Epithelial cell of proximal tubule (primary cell): Measurements from ENCODE around the gene IGLL1. TPM values are rescaled to one million over a fixed set of nuclear protein-coding genes. Genes with fewer than 3 reads are reported as not detected.

ENCODE experiments used
- DNase-seq: peaks from one replicate; pipeline ENCODE4 v3.0.0-alpha.2; 2011; ENCODE audit warnings: low read depth
- H3K4me3 ChIP-seq: 2 replicates; pipeline ENCODE4 v1.5.1; 2011; ENCODE audit warnings: low read depth, mild to moderate bottlenecking, low read length
- CTCF ChIP-seq: conservative IDR thresholded peaks from 2 replicates; pipeline ENCODE4 v1.5.1; 2012; ENCODE audit warnings: low read depth, mild to moderate bottlenecking, low read length
- total RNA-seq: library from RNA; depleted of rRNA; stranded (reverse); fragments of >200 nt; gene quantifications from 2 replicates; pipeline ENCODE4 v1.2.3, GENCODE V29; 2015

Gene IGLL1
- total RNA-seq, 1 donor from 2014 or later, result not detected

- TF ChIP-seq CTCF, result no peak
- DNase-seq, result no peak
- no peak overlapping the region for H3K4me3 ChIP-seq
Measured at GRCh38 chr22:23526596-23527316, 53.3 kb downstream of the IGLL1 start.

- DNase-seq, result no peak
- no peak overlapping the region for H3K4me3 ChIP-seq
- no peak for TF ChIP-seq CTCF
Measured at GRCh38 chr22:23525510-23525909, 54.6 kb downstream of the IGLL1 start.

- no peak for TF ChIP-seq CTCF
- DNase-seq, result no peak
- H3K4me3 ChIP-seq, result no peak overlapping the region
Measured at GRCh38 chr22:23524226-23524625, 55.9 kb downstream of the IGLL1 start.

GRCh38 chr22:23523713-23524112, 56.4 kb downstream of the IGLL1 start:
- H3K4me3 ChIP-seq, result no peak overlapping the region
- TF ChIP-seq CTCF, result no peak
- DNase-seq, result no peak

Other genes with a start within 250 kb of the IGLL1 start
- not detected in 2 replicates for gene DRICH1, start 52.0 kb upstream of the IGLL1 start, total RNA-seq
- not detected in 2 replicates for gene RGL4, start 110.7 kb upstream of the IGLL1 start, total RNA-seq
- gene ZNF70, start 170.8 kb upstream of the IGLL1 start, total RNA-seq, result 2.2 and 2.5 TPM in 2 replicates
- not detected in 2 replicates for gene VPREB3, start 174.1 kb upstream of the IGLL1 start, total RNA-seq
- 0.36 and 2.1 TPM in 2 replicates for gene C22orf15, start 182.7 kb upstream of the IGLL1 start, total RNA-seq
- 5.7 and 37.1 TPM in 2 replicates for gene CHCHD10, start 187.7 kb upstream of the IGLL1 start, total RNA-seq
- 11.4 and 22.3 TPM in 2 replicates for gene MMP11, start 192.6 kb upstream of the IGLL1 start, total RNA-seq
- gene SMARCB1, start 206.7 kb upstream of the IGLL1 start, total RNA-seq, result 150 and 173 TPM in 2 replicates